G401 (cell line): ENCODE results near the gene SV2B. TPM values are rescaled to one million over a fixed set of nuclear protein-coding genes. Genes with fewer than 3 reads are reported as not detected.

Experiments used
- DNase-seq: peaks from one replicate; pipeline ENCODE4 v3.0.0-alpha.2; 2015; ENCODE audit warnings: low spot score
- in situ Hi-C: cut with HindIII; loops from 2 replicates; pipeline ENCODE4 v1.10.0; 2016; ENCODE audit warnings: low sequenced_read_pairs, mixed read lengths
- total RNA-seq: library from RNA; depleted of rRNA; stranded (reverse); fragments of >200 nt; shearing (Covaris generic); gene quantifications from 2 replicates; pipeline ENCODE4 v1.2.3, GENCODE V29; 2014

The SV2B gene
- total RNA-seq, 1 experiment from 2014 or later, result not detected

GRCh38 chr15:91101608-91101920 lies 1.5 kb downstream of the SV2B start:
- in situ Hi-C loops, result no loop called here
- DNase-seq, result peak; percentile 74

GRCh38 chr15:91102546-91103330 lies 2.7 kb downstream of the SV2B start:
- DNase-seq, result peak; percentile 64
- in situ Hi-C loops, result no loop called here

- in situ Hi-C loops, result no loop called here
- peak; percentile 61 for DNase-seq
Observed at GRCh38 chr15:91104111-91104510, 4.1 kb downstream of the SV2B start.

- DNase-seq, result peak; percentile 78
- in situ Hi-C loops, result no loop called here
Observed at GRCh38 chr15:91108421-91108820, 8.4 kb downstream of the SV2B start.

GRCh38 chr15:91109885-91110284 lies 9.8 kb downstream of the SV2B start:
- no peak for DNase-seq
- in situ Hi-C loops, result no loop called here

GRCh38 chr15:91110407-91110806 lies 10.3 kb downstream of the SV2B start:
- in situ Hi-C loops, result no loop called here
- peak; percentile 81 for DNase-seq

GRCh38 chr15:91113030-91113429 lies 13.0 kb downstream of the SV2B start:
- in situ Hi-C loops, result no loop called here
- DNase-seq, result peak; percentile 72

GRCh38 chr15:91114301-91114700 lies 14.2 kb downstream of the SV2B start:
- in situ Hi-C loops, result no loop called here
- no peak for DNase-seq

GRCh38 chr15:91116113-91117067 lies 16.3 kb downstream of the SV2B start:
- no peak for DNase-seq
- in situ Hi-C loops, result no loop called here

- in situ Hi-C loops, result no loop called here
- DNase-seq, result no peak
Observed at GRCh38 chr15:91117375-91117774, 17.3 kb downstream of the SV2B start.

GRCh38 chr15:91118817-91119590 lies 18.9 kb downstream of the SV2B start:
- DNase-seq, result peak; percentile 95
- in situ Hi-C loops, result no loop called here

GRCh38 chr15:91122296-91122695 lies 22.2 kb downstream of the SV2B start:
- in situ Hi-C loops, result no loop called here
- peak; percentile 79 for DNase-seq

GRCh38 chr15:91124132-91124531 lies 24.1 kb downstream of the SV2B start:
- peak; percentile 50 for DNase-seq
- in situ Hi-C loops, result no loop called here

- no peak for DNase-seq
- in situ Hi-C loops, result no loop called here
Observed at GRCh38 chr15:91125162-91125561, 25.1 kb downstream of the SV2B start.

GRCh38 chr15:91126080-91126479 lies 26.0 kb downstream of the SV2B start:
- in situ Hi-C loops, result no loop called here
- peak; percentile 87 for DNase-seq

GRCh38 chr15:91127236-91127955 lies 27.3 kb downstream of the SV2B start:
- in situ Hi-C loops, result no loop called here
- peak; percentile 86 for DNase-seq

GRCh38 chr15:91128016-91128415 lies 28.0 kb downstream of the SV2B start:
- in situ Hi-C loops, result no loop called here

GRCh38 chr15:91129436-91129835 lies 29.4 kb downstream of the SV2B start:
- no peak for DNase-seq
- in situ Hi-C loops, result no loop called here

More at GRCh38 chr15:91128016-91128415, 28.0 kb downstream of the SV2B start:
- peak; percentile 60 for DNase-seq

- in situ Hi-C loops, result no loop called here
- DNase-seq, result no peak
Observed at GRCh38 chr15:91132079-91132478, 32.0 kb downstream of the SV2B start.
